ENCODE results near the gene JPH2.

DNA sequence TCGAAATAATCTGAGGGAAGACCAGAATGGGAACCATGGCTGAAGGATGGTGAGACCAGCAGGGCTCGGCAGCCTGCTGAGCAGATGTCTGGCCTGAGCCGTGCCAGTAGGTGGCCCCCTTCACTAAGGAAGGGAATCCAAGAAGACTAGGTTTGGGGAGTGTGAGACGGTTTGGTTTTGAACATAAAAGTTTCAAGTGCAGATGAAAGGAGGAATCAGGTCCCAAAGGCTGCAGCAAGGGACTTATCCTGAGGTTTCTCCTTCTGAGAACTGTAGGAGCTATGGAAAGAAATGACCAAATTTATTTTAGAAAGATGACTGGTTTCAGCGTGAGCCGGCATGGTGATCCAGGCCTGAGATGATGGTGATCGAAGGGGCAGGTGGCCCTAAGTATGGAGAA is 28.1 kb upstream of the JPH2 start:
- TF ChIP-seq, protein P1, sequence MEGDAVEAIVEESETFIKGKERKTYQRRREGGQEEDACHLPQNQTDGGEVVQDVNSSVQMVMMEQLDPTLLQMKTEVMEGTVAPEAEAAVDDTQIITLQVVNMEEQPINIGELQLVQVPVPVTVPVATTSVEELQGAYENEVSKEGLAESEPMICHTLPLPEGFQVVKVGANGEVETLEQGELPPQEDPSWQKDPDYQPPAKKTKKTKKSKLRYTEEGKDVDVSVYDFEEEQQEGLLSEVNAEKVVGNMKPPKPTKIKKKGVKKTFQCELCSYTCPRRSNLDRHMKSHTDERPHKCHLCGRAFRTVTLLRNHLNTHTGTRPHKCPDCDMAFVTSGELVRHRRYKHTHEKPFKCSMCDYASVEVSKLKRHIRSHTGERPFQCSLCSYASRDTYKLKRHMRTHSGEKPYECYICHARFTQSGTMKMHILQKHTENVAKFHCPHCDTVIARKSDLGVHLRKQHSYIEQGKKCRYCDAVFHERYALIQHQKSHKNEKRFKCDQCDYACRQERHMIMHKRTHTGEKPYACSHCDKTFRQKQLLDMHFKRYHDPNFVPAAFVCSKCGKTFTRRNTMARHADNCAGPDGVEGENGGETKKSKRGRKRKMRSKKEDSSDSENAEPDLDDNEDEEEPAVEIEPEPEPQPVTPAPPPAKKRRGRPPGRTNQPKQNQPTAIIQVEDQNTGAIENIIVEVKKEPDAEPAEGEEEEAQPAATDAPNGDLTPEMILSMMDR (conservative IDR thresholded peaks at IDR 0.05; ENCODE audit: low read depth in 2 of 2), result peak; percentile 88 to 89
- TF ChIP-seq EZH2phosphoT487 (IDR thresholded peaks at IDR 0.05; ENCODE audit: unreplicated experiment), result no peak
- no peak for TF ChIP-seq EZH2 (IDR thresholded peaks at IDR 0.05; ENCODE audit: low read depth, unreplicated experiment)
- no peak for TF ChIP-seq POLR2AphosphoS5 (IDR thresholded peaks at IDR 0.05; ENCODE audit: low read depth)
- TF ChIP-seq, protein P2, sequence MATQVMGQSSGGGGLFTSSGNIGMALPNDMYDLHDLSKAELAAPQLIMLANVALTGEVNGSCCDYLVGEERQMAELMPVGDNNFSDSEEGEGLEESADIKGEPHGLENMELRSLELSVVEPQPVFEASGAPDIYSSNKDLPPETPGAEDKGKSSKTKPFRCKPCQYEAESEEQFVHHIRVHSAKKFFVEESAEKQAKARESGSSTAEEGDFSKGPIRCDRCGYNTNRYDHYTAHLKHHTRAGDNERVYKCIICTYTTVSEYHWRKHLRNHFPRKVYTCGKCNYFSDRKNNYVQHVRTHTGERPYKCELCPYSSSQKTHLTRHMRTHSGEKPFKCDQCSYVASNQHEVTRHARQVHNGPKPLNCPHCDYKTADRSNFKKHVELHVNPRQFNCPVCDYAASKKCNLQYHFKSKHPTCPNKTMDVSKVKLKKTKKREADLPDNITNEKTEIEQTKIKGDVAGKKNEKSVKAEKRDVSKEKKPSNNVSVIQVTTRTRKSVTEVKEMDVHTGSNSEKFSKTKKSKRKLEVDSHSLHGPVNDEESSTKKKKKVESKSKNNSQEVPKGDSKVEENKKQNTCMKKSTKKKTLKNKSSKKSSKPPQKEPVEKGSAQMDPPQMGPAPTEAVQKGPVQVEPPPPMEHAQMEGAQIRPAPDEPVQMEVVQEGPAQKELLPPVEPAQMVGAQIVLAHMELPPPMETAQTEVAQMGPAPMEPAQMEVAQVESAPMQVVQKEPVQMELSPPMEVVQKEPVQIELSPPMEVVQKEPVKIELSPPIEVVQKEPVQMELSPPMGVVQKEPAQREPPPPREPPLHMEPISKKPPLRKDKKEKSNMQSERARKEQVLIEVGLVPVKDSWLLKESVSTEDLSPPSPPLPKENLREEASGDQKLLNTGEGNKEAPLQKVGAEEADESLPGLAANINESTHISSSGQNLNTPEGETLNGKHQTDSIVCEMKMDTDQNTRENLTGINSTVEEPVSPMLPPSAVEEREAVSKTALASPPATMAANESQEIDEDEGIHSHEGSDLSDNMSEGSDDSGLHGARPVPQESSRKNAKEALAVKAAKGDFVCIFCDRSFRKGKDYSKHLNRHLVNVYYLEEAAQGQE (IDR thresholded peaks at IDR 0.05; ENCODE audit: unreplicated experiment), result no peak
- no peak for TF ChIP-seq STAT1 (IDR thresholded peaks at IDR 0.05; ENCODE audit: unreplicated experiment)
- no peak for TF ChIP-seq CREB1 (CRISPR knock-in tag; IDR thresholded peaks at IDR 0.05; ENCODE audit: low read depth)
- TF ChIP-seq, protein P3, sequence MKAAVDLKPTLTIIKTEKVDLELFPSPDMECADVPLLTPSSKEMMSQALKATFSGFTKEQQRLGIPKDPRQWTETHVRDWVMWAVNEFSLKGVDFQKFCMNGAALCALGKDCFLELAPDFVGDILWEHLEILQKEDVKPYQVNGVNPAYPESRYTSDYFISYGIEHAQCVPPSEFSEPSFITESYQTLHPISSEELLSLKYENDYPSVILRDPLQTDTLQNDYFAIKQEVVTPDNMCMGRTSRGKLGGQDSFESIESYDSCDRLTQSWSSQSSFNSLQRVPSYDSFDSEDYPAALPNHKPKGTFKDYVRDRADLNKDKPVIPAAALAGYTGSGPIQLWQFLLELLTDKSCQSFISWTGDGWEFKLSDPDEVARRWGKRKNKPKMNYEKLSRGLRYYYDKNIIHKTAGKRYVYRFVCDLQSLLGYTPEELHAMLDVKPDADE (IDR thresholded peaks at IDR 0.05), result no peak
- no peak for TF ChIP-seq JUNB (IDR thresholded peaks at IDR 0.05; ENCODE audit: unreplicated experiment)
- no peak for TF ChIP-seq ZNF331 (CRISPR knock-in tag; IDR thresholded peaks at IDR 0.05; ENCODE audit: low read depth)

Measured in GM23338 (cell line).